ENCODE measurements around the gene LPAR3. TPM values are rescaled to one million over a fixed set of nuclear protein-coding genes. Genes with fewer than 3 reads are reported as not detected.

LPAR3 gene
- total RNA-seq, 1 donor from 2014 or later, result 2.4 TPM

GRCh38 chr1:84803604-84804003, 89.4 kb downstream of the LPAR3 start:
- no peak overlapping the region for H2AFZ ChIP-seq (replicated peaks)
- H3K4me2 ChIP-seq, result no peak overlapping the region
- no peaks in the 10 kb centered on the region for H3K4me1 ChIP-seq
- no peaks in the 10 kb centered on the region for H3K36me3 ChIP-seq
- no peaks in the 10 kb centered on the region for H3K4me1 Mint-ChIP-seq
- H3K4me3 ChIP-seq, result no peak overlapping the region
- TF ChIP-seq EZH2 (IDR thresholded peaks at IDR 0.05) (no peak), EZH2phosphoT487 (IDR thresholded peaks at IDR 0.05) (no peak), CTCF (IDR thresholded peaks at IDR 0.05) (no peak)
- H3K9me3 ChIP-seq (ENCODE audit: low read depth), result no peaks in the 10 kb centered on the region
- H3K27ac Mint-ChIP-seq, result no peak overlapping the region
- no peaks in the 10 kb centered on the region for H3K36me3 Mint-ChIP-seq
- no peaks in the 10 kb centered on the region for H3K27me3 Mint-ChIP-seq (ENCODE audit: insufficient read depth, low read depth)
- no peaks in the 10 kb centered on the region for H3K27me3 ChIP-seq
- no peak for DNase-seq (ENCODE audit: low spot score)
- H4K20me1 ChIP-seq (ENCODE audit: low read depth), result no peaks in the 10 kb centered on the region
- no peak overlapping the region for H3K27ac ChIP-seq
- no peaks in the 10 kb centered on the region for H3F3A ChIP-seq (ENCODE audit: low read depth)
- no peak overlapping the region for H3K9ac ChIP-seq
- H3K79me2 ChIP-seq (ENCODE audit: low read depth), result no peaks in the 10 kb centered on the region
- no peaks in the 10 kb centered on the region for H3K9me3 Mint-ChIP-seq
- H3K4me3 Mint-ChIP-seq, result no peak overlapping the region

GRCh38 chr1:84802567-84803232, 90.3 kb downstream of the LPAR3 start:
- no peaks in the 10 kb centered on the region for H3K9me3 Mint-ChIP-seq
- no peak overlapping the region for H3K4me2 ChIP-seq
- no peak overlapping the region for H2AFZ ChIP-seq (replicated peaks)
- no peak overlapping the region for H3K9ac ChIP-seq
- no peak for TF ChIP-seq EZH2phosphoT487 (IDR thresholded peaks at IDR 0.05)
- TF ChIP-seq CTCF (IDR thresholded peaks at IDR 0.05), result no peak
- no peak for TF ChIP-seq EZH2 (IDR thresholded peaks at IDR 0.05)
- H3K4me1 ChIP-seq, result no peaks in the 10 kb centered on the region
- H3K4me3 Mint-ChIP-seq, result no peak overlapping the region
- H3K79me2 ChIP-seq (ENCODE audit: low read depth), result no peaks in the 10 kb centered on the region
- DNase-seq (ENCODE audit: low spot score), result no peak
- H4K20me1 ChIP-seq (ENCODE audit: low read depth), result no peaks in the 10 kb centered on the region
- H3K27ac Mint-ChIP-seq, result no peak overlapping the region
- H3F3A ChIP-seq (ENCODE audit: low read depth), result no peaks in the 10 kb centered on the region
- no peaks in the 10 kb centered on the region for H3K27me3 ChIP-seq
- no peak overlapping the region for H3K27ac ChIP-seq
- no peak overlapping the region for H3K4me3 ChIP-seq
- no peaks in the 10 kb centered on the region for H3K4me1 Mint-ChIP-seq
- no peaks in the 10 kb centered on the region for H3K9me3 ChIP-seq (ENCODE audit: low read depth)
- H3K27me3 Mint-ChIP-seq (ENCODE audit: insufficient read depth, low read depth), result no peaks in the 10 kb centered on the region
- no peaks in the 10 kb centered on the region for H3K36me3 Mint-ChIP-seq
- H3K36me3 ChIP-seq, result no peaks in the 10 kb centered on the region

- Histone ChIP-seq H3K27me3 (no peaks in the 10 kb centered on the region), H3K27ac (no peak overlapping the region), H4K20me1 (ENCODE audit: low read depth) (no peaks in the 10 kb centered on the region), H3K4me2 (no peak overlapping the region), H3K79me2 (ENCODE audit: low read depth) (no peaks in the 10 kb centered on the region), H3K36me3 (no peaks in the 10 kb centered on the region), H2AFZ (replicated peaks) (no peak overlapping the region), H3K4me1 (no peaks in the 10 kb centered on the region), H3K4me3 (no peak overlapping the region), H3K9ac (no peak overlapping the region), H3K9me3 (ENCODE audit: low read depth) (no peaks in the 10 kb centered on the region), H3F3A (ENCODE audit: low read depth) (no peaks in the 10 kb centered on the region)
- TF ChIP-seq EZH2 (IDR thresholded peaks at IDR 0.05) (no peak), EZH2phosphoT487 (IDR thresholded peaks at IDR 0.05) (no peak), CTCF (IDR thresholded peaks at IDR 0.05) (no peak)
- H3K27me3 Mint-ChIP-seq (ENCODE audit: insufficient read depth, low read depth), result no peaks in the 10 kb centered on the region
- no peak for DNase-seq (ENCODE audit: low spot score)
- H3K27ac Mint-ChIP-seq, result no peak overlapping the region
- H3K4me3 Mint-ChIP-seq, result no peak overlapping the region
- H3K36me3 Mint-ChIP-seq, result no peaks in the 10 kb centered on the region
- no peaks in the 10 kb centered on the region for H3K4me1 Mint-ChIP-seq
- H3K9me3 Mint-ChIP-seq, result no peaks in the 10 kb centered on the region
These were observed 92.6 kb downstream of the LPAR3 start for GRCh38 chr1:84800090-84801073.
